PFSK-1 (cell line): ENCODE results near the gene STAC2.

Experiments
- POLR2AphosphoS5 ChIP-seq: IDR thresholded peaks from 2 replicates; pipeline ENCODE4 v1.6.1; 2012; ENCODE audit warnings: low read depth, mild to moderate bottlenecking, control low read depth, low read length, moderate library complexity
- TF ChIP-seq, protein P1 (sequence below), 2 experiments: IDR thresholded peaks; 2 replicates each; pipeline versions ENCODE4 v1.6.1 to v1.8.0; 2011 to 2012; ENCODE audit warnings: low read depth in 2 of 2, low read length in 2 of 2, control low read depth in 1 of 2, inconsistent platforms in 1 of 2, mild to moderate bottlenecking in 1 of 2, moderate library complexity in 1 of 2; ENCODE audit not compliant: insufficient read depth in 1 of 2

GRCh38 chr17:39198186-39198566, 27.6 kb downstream of the STAC2 start:
- TF ChIP-seq, protein P1, sequence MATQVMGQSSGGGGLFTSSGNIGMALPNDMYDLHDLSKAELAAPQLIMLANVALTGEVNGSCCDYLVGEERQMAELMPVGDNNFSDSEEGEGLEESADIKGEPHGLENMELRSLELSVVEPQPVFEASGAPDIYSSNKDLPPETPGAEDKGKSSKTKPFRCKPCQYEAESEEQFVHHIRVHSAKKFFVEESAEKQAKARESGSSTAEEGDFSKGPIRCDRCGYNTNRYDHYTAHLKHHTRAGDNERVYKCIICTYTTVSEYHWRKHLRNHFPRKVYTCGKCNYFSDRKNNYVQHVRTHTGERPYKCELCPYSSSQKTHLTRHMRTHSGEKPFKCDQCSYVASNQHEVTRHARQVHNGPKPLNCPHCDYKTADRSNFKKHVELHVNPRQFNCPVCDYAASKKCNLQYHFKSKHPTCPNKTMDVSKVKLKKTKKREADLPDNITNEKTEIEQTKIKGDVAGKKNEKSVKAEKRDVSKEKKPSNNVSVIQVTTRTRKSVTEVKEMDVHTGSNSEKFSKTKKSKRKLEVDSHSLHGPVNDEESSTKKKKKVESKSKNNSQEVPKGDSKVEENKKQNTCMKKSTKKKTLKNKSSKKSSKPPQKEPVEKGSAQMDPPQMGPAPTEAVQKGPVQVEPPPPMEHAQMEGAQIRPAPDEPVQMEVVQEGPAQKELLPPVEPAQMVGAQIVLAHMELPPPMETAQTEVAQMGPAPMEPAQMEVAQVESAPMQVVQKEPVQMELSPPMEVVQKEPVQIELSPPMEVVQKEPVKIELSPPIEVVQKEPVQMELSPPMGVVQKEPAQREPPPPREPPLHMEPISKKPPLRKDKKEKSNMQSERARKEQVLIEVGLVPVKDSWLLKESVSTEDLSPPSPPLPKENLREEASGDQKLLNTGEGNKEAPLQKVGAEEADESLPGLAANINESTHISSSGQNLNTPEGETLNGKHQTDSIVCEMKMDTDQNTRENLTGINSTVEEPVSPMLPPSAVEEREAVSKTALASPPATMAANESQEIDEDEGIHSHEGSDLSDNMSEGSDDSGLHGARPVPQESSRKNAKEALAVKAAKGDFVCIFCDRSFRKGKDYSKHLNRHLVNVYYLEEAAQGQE (IDR thresholded peaks at IDR 0.05; ENCODE audit: insufficient read depth in 1 of 2, low read depth in 2 of 2, low read length in 2 of 2) = no peak
- no peak for TF ChIP-seq POLR2AphosphoS5
